Fibroblast of mammary gland (primary cell): ENCODE measurements around the gene BAZ2B.

Experiments used
- DNase-seq: peaks from one replicate; pipeline ENCODE4 v3.0.0-alpha.2; 2010; ENCODE audit warnings: low read depth
- H3K4me3 ChIP-seq: 2 replicates; pipeline ENCODE4 v1.5.1; 2011; ENCODE audit warnings: low read depth, mild to moderate bottlenecking, low read length, moderate library complexity; ENCODE audit not compliant: control insufficient read depth
- TF ChIP-seq, protein P1 (sequence below): conservative IDR thresholded peaks from 2 replicates; pipeline ENCODE4 v1.5.1; 2011; ENCODE audit warnings: low read depth, low read length, inconsistent platforms; ENCODE audit not compliant: control insufficient read depth, insufficient read depth

The BAZ2B gene

DNA sequence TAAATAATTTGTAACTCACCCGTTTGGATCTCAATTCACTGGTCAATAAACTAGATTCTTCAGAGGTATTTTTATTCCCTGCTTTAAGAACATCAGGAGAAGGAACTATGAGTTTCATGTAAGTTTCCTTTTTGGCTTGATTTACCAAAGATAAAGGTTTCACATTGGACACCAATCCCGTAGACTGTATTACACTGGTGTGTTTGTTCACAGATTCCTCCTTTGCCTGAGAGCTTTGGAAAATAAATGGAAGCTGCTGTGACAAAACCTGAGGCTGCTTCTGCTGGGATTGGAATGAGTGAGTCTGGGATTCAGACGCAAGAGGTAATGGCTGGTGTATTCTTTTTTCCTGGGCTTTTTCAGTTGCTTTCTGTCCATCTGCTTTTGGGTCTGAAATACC lies 178.1 kb downstream of the BAZ2B start:
- DNase-seq: no peak
- no peak overlapping the region for H3K4me3 ChIP-seq
- TF ChIP-seq, protein P1, sequence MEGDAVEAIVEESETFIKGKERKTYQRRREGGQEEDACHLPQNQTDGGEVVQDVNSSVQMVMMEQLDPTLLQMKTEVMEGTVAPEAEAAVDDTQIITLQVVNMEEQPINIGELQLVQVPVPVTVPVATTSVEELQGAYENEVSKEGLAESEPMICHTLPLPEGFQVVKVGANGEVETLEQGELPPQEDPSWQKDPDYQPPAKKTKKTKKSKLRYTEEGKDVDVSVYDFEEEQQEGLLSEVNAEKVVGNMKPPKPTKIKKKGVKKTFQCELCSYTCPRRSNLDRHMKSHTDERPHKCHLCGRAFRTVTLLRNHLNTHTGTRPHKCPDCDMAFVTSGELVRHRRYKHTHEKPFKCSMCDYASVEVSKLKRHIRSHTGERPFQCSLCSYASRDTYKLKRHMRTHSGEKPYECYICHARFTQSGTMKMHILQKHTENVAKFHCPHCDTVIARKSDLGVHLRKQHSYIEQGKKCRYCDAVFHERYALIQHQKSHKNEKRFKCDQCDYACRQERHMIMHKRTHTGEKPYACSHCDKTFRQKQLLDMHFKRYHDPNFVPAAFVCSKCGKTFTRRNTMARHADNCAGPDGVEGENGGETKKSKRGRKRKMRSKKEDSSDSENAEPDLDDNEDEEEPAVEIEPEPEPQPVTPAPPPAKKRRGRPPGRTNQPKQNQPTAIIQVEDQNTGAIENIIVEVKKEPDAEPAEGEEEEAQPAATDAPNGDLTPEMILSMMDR: no peak

DNA sequence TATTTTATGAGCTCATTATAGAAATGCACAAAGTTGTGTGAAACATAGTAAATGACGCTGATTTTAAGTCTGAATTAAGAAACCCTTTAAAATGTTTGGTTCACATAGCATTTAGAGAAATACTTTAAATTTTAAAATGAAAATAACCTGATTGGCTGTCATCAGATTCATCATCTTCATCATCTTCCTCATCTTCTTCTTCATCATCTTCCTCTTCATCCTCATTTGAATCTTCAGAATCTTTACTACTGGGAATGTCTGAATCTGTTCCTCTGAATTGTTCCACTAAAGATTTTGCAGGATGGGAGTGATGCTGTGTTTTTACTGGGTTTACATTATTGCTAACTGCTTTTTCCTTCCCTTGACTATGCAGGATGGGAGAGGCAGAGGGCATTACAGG lies 183.7 kb downstream of the BAZ2B start:
- no peak for DNase-seq
- no peak overlapping the region for H3K4me3 ChIP-seq
- TF ChIP-seq, protein P1: no peak

DNA sequence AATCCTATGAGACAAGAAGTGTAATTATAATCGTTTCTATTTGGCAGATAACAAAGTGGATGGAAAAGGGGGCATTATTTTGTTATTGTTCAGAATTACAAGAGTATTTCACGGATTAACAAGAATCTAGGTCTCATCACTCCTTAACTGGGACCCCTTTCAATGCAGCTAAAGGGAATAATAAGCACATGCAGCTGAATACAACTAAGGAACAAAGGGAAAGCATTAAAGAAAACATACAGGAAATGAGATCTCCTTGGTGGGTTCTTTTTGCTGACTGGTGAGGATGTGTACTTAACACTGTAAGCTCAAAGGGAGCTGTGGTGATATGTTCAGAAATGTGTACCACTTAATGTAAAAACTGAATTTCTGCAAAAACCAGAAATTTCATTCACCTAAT lies 189.3 kb downstream of the BAZ2B start:
- TF ChIP-seq, protein P1: no peak
- no peak overlapping the region for H3K4me3 ChIP-seq
- no peak for DNase-seq

DNA sequence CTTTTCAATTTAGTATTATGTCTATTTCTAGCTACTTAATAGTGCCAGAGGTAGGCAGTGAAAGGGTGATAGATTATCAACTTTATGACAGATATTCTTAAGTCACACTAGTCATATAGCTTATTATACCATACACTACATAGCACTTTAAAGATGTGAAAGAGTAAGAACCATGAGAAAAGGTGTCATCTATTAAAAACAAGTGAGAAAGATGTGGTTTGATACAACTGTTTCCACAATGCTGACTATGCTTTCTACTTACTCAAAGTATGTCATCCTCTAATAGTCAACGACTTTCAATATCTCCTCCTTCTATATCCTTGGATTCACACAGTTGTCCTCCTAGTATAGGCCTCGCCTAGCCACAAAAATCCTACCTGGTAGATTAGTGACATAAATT lies 196.9 kb downstream of the BAZ2B start:
- H3K4me3 ChIP-seq: no peak overlapping the region
- no peak for DNase-seq
- TF ChIP-seq, protein P1: no peak

DNA sequence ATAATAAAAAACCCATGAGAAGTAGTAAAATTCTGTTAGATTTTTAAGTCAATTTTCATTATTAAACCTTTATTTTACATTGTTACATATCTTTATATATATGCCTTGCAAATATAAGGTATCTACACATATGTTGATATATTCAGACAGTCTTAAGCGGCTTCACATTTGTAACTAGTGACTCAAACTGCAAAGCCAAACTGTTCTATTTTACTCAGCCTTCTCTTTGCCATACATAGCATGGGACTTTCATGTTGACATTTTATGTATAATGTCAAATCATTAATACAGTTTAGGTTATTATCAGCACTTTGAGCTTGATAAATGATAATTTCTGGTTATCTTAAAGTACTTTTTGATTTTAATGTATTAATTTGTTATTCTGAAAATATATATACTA lies 204.9 kb downstream of the BAZ2B start:
- TF ChIP-seq, protein P1: no peak
- DNase-seq: no peak
- no peak overlapping the region for H3K4me3 ChIP-seq

DNA sequence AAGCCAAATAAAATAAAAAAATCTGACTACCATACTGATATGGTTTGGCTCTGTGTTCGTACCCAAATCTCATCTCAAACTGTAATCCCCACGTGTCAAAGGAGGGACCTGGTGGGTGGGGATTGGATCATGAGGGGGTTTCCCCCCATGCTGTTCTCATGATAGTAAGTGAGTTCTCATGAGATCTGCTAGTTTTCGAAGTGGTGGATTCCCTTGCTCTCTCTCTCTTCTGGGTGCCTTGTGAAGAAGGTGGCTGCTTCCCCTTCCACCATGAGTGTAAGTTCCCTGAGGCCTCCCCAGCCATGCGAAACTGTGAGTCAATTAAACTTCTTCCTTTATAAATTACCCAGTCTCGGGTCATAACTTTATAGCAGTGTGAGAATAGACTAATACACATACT lies 206.1 kb downstream of the BAZ2B start:
- TF ChIP-seq, protein P1: no peak
- H3K4me3 ChIP-seq: no peak overlapping the region
- DNase-seq: no peak

DNA sequence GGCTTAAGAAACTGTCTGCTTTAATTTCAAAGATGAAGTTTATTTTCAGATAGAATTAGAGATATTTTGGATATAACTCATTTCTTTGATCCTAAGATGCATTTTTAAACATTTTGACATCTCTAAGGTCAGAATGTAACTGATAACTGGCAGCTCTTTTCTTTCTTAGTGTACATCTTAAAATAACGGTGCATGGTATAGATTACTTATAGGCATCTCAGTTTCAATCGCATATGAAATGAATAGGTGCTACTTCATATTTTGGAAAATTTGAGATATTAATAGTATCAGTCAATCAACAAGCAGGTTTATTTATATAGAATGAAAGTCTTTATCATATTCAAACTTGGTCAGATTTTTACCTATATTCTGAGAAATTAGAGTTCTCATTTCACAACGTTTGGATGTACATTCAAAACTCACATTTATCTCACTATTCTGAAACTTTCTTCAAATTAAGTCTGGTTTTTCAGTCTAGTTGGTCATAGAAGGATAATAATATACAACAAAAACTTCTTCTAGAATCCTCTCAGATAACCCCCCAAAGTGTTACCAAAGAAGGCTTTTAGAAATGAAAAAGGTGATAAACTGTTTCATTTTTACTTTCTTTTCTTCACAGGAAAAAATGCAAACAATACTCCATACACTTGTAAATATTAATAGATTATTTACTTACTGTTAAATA lies 207.1 kb downstream of the BAZ2B start:
- DNase-seq: no peak
- TF ChIP-seq, protein P1: no peak
- no peak overlapping the region for H3K4me3 ChIP-seq
